ENCODE data around the gene GPR6.

GPR6 gene

GRCh38 chr6:109961611-109962041 lies 16.5 kb upstream of the GPR6 start:
- no peak for TF ChIP-seq EZH2phosphoT487 (IDR thresholded peaks at IDR 0.05; ENCODE audit: borderline replicate concordance, low read length)
- TF ChIP-seq, protein P1, sequence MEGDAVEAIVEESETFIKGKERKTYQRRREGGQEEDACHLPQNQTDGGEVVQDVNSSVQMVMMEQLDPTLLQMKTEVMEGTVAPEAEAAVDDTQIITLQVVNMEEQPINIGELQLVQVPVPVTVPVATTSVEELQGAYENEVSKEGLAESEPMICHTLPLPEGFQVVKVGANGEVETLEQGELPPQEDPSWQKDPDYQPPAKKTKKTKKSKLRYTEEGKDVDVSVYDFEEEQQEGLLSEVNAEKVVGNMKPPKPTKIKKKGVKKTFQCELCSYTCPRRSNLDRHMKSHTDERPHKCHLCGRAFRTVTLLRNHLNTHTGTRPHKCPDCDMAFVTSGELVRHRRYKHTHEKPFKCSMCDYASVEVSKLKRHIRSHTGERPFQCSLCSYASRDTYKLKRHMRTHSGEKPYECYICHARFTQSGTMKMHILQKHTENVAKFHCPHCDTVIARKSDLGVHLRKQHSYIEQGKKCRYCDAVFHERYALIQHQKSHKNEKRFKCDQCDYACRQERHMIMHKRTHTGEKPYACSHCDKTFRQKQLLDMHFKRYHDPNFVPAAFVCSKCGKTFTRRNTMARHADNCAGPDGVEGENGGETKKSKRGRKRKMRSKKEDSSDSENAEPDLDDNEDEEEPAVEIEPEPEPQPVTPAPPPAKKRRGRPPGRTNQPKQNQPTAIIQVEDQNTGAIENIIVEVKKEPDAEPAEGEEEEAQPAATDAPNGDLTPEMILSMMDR (IDR thresholded peaks at IDR 0.05; ENCODE audit: low read depth, low read length, poor library complexity, severe bottlenecking): no peak
- H3K9me2 ChIP-seq (replicated peaks; ENCODE audit: control insufficient read depth, low read length): no peaks in the 10 kb centered on the region
- peaks cover 4% of the 10 kb centered on the region; the same call in 1 of the 2 replicates for H3K9me3 ChIP-seq (ENCODE audit: control insufficient read depth, insufficient read depth, low read length)
- no peak overlapping the region for H3K4me2 ChIP-seq (ENCODE audit: low read length)
- no peaks in the 10 kb centered on the region for H3K27me3 ChIP-seq (ENCODE audit: control insufficient read depth, low read length)
- H3K36me3 ChIP-seq (ENCODE audit: control insufficient read depth, low read length): no peaks in the 10 kb centered on the region
- no peaks in the 10 kb centered on the region for H3K4me1 ChIP-seq (ENCODE audit: control insufficient read depth, low read length)
- H4K20me1 ChIP-seq (ENCODE audit: control insufficient read depth, insufficient read depth, low read depth, low read length): no peaks in the 10 kb centered on the region
- H3K79me2 ChIP-seq (ENCODE audit: control insufficient read depth, low read length): no peaks in the 10 kb centered on the region
- no peaks in the 10 kb centered on the region for H3F3A ChIP-seq (ENCODE audit: control insufficient read depth, insufficient read depth)
- no peak overlapping the region for H3K27ac ChIP-seq (ENCODE audit: low read depth, low read length)
- H3K4me3 ChIP-seq (ENCODE audit: low read length): no peak overlapping the region

- no peaks in the 10 kb centered on the region for H3K36me3 ChIP-seq (ENCODE audit: control insufficient read depth, low read length)
- H3K4me2 ChIP-seq (ENCODE audit: low read length): no peak overlapping the region
- H3K79me2 ChIP-seq (ENCODE audit: control insufficient read depth, low read length): no peaks in the 10 kb centered on the region
- H3K9me2 ChIP-seq (replicated peaks; ENCODE audit: control insufficient read depth, low read length): no peaks in the 10 kb centered on the region
- TF ChIP-seq, protein P1 (IDR thresholded peaks at IDR 0.05; ENCODE audit: low read depth, low read length, poor library complexity, severe bottlenecking): no peak
- TF ChIP-seq EZH2phosphoT487 (IDR thresholded peaks at IDR 0.05; ENCODE audit: borderline replicate concordance, low read length): no peak
- H3F3A ChIP-seq (ENCODE audit: control insufficient read depth, insufficient read depth): no peaks in the 10 kb centered on the region
- no peaks in the 10 kb centered on the region for H3K4me1 ChIP-seq (ENCODE audit: control insufficient read depth, low read length)
- H3K4me3 ChIP-seq (ENCODE audit: low read length): no peak overlapping the region
- no peaks in the 10 kb centered on the region for H3K27me3 ChIP-seq (ENCODE audit: control insufficient read depth, low read length)
- H3K27ac ChIP-seq (ENCODE audit: low read depth, low read length): no peak overlapping the region
- H4K20me1 ChIP-seq (ENCODE audit: control insufficient read depth, insufficient read depth, low read depth, low read length): no peaks in the 10 kb centered on the region
- peaks cover 4% of the 10 kb centered on the region; the same call in 1 of the 2 replicates for H3K9me3 ChIP-seq (ENCODE audit: control insufficient read depth, insufficient read depth, low read length)
These were observed 15.8 kb upstream of the GPR6 start for GRCh38 chr6:109962271-109962670.

DNA sequence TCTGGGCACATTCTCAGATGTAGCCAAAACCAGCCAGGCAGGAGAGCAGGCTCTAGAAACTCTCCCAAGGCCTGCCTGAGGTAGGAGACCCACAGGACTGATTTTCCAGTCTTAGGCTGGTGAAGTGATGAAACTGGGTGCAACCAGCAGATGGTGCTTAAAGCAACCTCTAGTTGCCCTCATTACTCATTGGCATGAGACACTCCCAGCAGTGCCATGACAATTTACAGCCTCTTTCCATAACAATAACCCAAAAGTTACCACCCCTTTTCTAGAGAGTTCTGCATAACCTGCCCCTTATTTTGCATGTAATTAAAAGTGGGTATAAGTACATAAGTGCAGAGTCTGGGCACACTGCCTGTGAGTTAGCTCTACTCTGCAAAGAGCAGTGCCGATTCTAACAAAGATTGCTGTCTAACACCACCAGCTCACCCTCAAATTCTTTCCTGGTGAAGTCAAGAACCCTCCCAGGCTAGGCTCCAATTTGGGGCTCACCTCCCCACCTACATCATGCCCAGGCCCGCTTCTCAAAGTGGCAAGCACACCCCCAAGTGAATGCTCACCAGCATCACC lies 14.4 kb upstream of the GPR6 start:
- H3K4me3 ChIP-seq (ENCODE audit: low read length): no peak overlapping the region
- no peaks in the 10 kb centered on the region for H4K20me1 ChIP-seq (ENCODE audit: control insufficient read depth, insufficient read depth, low read depth, low read length)
- H3K27me3 ChIP-seq (ENCODE audit: control insufficient read depth, low read length): no peaks in the 10 kb centered on the region
- no peak overlapping the region for H3K4me2 ChIP-seq (ENCODE audit: low read length)
- H3K27ac ChIP-seq (ENCODE audit: low read depth, low read length): no peak overlapping the region
- H3F3A ChIP-seq (ENCODE audit: control insufficient read depth, insufficient read depth): no peaks in the 10 kb centered on the region
- H3K79me2 ChIP-seq (ENCODE audit: control insufficient read depth, low read length): no peaks in the 10 kb centered on the region
- no peaks in the 10 kb centered on the region for H3K36me3 ChIP-seq (ENCODE audit: control insufficient read depth, low read length)
- H3K9me2 ChIP-seq (replicated peaks; ENCODE audit: control insufficient read depth, low read length): no peaks in the 10 kb centered on the region
- TF ChIP-seq EZH2phosphoT487 (IDR thresholded peaks at IDR 0.05; ENCODE audit: borderline replicate concordance, low read length): no peak
- TF ChIP-seq, protein P1 (IDR thresholded peaks at IDR 0.05; ENCODE audit: low read depth, low read length, poor library complexity, severe bottlenecking): no peak
- peaks cover 4% of the 10 kb centered on the region; the same call in 1 of the 2 replicates for H3K9me3 ChIP-seq (ENCODE audit: control insufficient read depth, insufficient read depth, low read length)
- H3K4me1 ChIP-seq (ENCODE audit: control insufficient read depth, low read length): no peaks in the 10 kb centered on the region
